ENCODE measurements around the gene LRRC42.

- no peak for TF ChIP-seq CTCF (IDR thresholded peaks at IDR 0.05; ENCODE audit: insufficient read depth, low read length, poor library complexity, severe bottlenecking)
- TF ChIP-seq EZH2phosphoT487 (conservative IDR thresholded peaks at IDR 0.05; ENCODE audit: low read length): no peak
Observed at GRCh38 chr1:53943090-53943489, 3.1 kb upstream of the LRRC42 start.

Data from SU-DHL-6 (cell line).